Activated naive CD8-positive, alpha-beta T cell treated with anti-CD3 and anti-CD28 coated beads for 36 hours (primary cell): ENCODE data around the gene TLR3. TPM values are rescaled to one million over a fixed set of nuclear protein-coding genes. Genes with fewer than 3 reads are reported as not detected.

Experiments used
- DNase-seq: peaks from one replicate; pipeline ENCODE4 v3.0.0; 2021
- H3K27ac Mint-ChIP-seq: one replicate; pipeline ENCODE4 v1.8.0; 2022; ENCODE audit warnings: mild to moderate bottlenecking, moderate library complexity, mixed read lengths
- H3K27me3 Mint-ChIP-seq: one replicate; pipeline ENCODE4 v1.8.0; 2022; ENCODE audit warnings: mild to moderate bottlenecking, mixed read lengths
- H3K36me3 Mint-ChIP-seq: one replicate; pipeline ENCODE4 v1.8.0; 2021; ENCODE audit warnings: mild to moderate bottlenecking, mixed read lengths
- H3K4me1 Mint-ChIP-seq: one replicate; pipeline ENCODE4 v1.8.0; 2021; ENCODE audit warnings: mixed read lengths
- H3K4me3 Mint-ChIP-seq: one replicate; pipeline ENCODE4 v1.8.0; 2022; ENCODE audit warnings: mild to moderate bottlenecking, moderate library complexity, mixed read lengths
- H3K9me3 Mint-ChIP-seq: one replicate; pipeline ENCODE4 v1.8.0; 2022; ENCODE audit warnings: mixed read lengths
- total RNA-seq, 2 experiments: library from RNA; stranded (reverse); gene quantifications; one replicate each; pipeline ENCODE4 v1.2.3, GENCODE V29; 2021

The TLR3 gene
- total RNA-seq, 2 experiments from 2014 or later = not detected

DNA sequence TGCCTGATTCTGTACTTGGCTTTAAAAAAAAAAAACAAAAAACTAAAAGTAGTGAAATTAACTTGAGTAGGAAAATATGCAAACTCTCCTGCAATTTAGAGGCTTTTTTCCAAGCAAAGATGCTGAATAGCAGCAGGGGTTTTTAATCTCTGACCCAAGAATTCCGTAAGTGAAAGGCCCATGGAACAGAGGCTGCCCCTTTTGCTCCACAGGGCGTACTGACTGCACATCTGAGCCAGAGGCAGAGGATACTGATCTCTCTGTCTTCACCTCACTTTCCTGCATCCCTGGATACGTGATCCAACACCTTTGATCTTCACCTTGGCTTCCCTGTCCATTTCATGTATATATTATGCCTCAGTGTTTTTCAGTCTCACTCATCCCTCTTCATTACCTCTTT lies 39.4 kb downstream of the TLR3 start:
- Mint-ChIP-seq H3K36me3 (no peaks in the 10 kb centered on the region), H3K9me3 (no peaks in the 10 kb centered on the region), H3K27me3 (peaks cover 40% of the 10 kb centered on the region), H3K4me1 (peaks cover 7% of the 10 kb centered on the region), H3K4me3 (no peak overlapping the region), H3K27ac (no peak overlapping the region)
- DNase-seq = no peak

- Mint-ChIP-seq H3K9me3 (no peaks in the 10 kb centered on the region), H3K36me3 (no peaks in the 10 kb centered on the region), H3K4me1 (peaks cover 7% of the 10 kb centered on the region), H3K4me3 (no peak overlapping the region), H3K27me3 (peaks cover 32% of the 10 kb centered on the region), H3K27ac (no peak overlapping the region)
- no peak for DNase-seq
Observed at GRCh38 chr4:186109245-186109644, 40.3 kb downstream of the TLR3 start.

DNA sequence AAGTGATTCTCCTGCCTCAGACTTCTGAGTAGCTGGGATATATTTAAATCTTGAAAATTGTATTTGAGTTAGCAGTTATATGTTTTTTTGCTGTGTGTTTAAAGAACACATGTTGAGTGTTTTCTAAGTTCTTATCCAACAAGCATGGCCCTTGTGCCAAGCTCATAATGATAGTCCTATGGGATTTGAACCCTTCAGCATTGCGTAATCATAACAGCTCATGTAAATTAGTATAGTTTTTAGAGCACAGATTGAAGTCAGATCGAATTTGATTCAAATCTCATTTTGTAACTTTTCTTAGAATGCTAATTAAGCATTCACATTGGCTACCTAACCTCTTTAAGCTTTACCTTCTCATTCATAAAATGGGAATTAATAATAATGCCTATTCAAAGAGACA lies 47.7 kb downstream of the TLR3 start:
- no peak overlapping the region for H3K27ac Mint-ChIP-seq
- H3K27me3 Mint-ChIP-seq = peaks cover 13% of the 10 kb centered on the region
- H3K9me3 Mint-ChIP-seq = no peaks in the 10 kb centered on the region
- no peaks in the 10 kb centered on the region for H3K4me1 Mint-ChIP-seq
- DNase-seq = no peak
- H3K36me3 Mint-ChIP-seq = no peaks in the 10 kb centered on the region
- no peak overlapping the region for H3K4me3 Mint-ChIP-seq

DNA sequence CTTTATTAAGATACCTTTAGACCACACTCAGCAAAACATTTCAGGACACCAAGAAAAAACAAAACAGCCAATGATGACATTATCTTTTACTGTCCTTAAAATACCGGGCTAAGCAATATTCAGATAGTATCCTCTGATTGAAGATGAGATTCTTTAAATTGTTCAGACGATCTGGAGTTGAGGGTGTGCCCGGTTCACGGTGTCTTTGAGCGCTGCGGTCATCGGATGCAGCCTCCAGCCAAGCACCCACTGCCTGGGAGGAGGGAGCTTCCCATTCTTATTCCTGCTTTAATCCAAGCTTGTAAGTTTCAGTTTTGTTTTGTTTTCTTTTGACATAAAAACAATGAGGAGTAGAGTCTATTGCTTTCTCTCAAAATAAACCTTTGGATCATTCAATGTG lies 49.6 kb downstream of the TLR3 start:
- no peaks in the 10 kb centered on the region for H3K4me1 Mint-ChIP-seq

DNA sequence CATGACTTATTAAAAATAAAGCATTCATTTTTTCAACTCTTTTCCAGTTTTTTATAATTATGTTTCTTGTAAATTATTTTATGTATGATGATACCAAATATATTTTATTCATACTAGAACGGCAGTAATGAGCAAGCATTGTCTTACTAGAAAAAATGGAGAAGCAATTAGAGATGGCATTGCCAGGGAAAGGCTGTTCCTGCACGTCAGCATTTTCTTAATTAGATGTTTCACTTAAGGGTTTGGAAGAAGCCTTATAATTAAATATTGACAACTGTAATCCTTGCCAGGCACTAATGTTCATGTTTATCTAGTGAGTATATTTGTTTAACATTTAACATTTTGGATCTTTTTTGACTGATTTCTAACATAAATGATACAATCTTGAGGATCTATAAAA lies 52.1 kb downstream of the TLR3 start:
- Mint-ChIP-seq H3K4me3 (no peak overlapping the region), H3K9me3 (no peaks in the 10 kb centered on the region), H3K27ac (no peak overlapping the region), H3K36me3 (no peaks in the 10 kb centered on the region), H3K4me1 (no peaks in the 10 kb centered on the region), H3K27me3 (peaks cover 13% of the 10 kb centered on the region)
- no peak for DNase-seq

More for the DNA sequence above, 49.6 kb downstream of the TLR3 start:
- Mint-ChIP-seq H3K4me3 (no peak overlapping the region), H3K27ac (no peak overlapping the region), H3K27me3 (peaks cover 13% of the 10 kb centered on the region), H3K9me3 (no peaks in the 10 kb centered on the region), H3K36me3 (no peaks in the 10 kb centered on the region)
- DNase-seq = no peak

DNA sequence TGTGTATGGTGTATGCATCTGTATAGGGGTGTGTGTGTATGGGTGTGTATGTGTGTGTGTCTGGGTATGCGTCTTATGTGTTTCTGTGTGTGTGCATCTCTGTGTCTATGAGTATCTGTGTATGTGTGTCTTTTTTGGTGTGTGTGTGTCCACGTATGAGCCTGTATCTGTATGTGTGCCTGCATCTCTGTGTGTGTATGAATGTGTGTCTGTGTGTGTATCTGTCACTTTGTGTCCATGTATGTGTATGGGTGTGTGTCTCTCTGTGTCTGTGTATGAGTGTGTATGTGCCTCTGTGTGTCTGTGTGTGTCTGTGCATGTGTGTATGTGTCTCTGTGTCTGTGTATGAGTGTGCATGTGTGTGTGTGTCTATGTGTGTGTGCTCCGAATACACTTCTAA lies 59.9 kb downstream of the TLR3 start:
- H3K27ac Mint-ChIP-seq = no peak overlapping the region
- no peaks in the 10 kb centered on the region for H3K36me3 Mint-ChIP-seq

DNA sequence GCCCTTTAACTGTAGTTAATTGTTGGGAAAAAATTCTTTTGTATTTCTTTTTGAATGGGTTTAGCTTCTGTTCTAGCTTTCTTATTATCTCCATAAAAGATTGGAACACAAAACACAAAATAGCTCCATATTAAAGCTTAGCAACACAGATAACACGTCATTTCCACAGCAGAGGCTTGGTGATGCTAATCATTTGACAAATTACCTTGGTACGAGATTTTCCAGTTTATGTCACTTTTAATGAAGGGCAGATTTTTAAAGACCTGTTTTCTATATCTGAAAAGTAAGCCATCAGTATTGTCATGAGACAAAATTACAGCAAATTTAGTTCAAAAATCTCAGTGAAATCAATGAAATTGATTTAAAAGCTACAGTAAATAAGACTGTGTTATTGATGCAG lies 63.0 kb downstream of the TLR3 start:
- H3K27me3 Mint-ChIP-seq = no peaks in the 10 kb centered on the region
- no peak overlapping the region for H3K27ac Mint-ChIP-seq
- no peaks in the 10 kb centered on the region for H3K9me3 Mint-ChIP-seq
- H3K4me3 Mint-ChIP-seq = no peak overlapping the region
- H3K4me1 Mint-ChIP-seq = peaks cover 10% of the 10 kb centered on the region
- no peak for DNase-seq
- no peaks in the 10 kb centered on the region for H3K36me3 Mint-ChIP-seq

More for the DNA sequence above, 59.9 kb downstream of the TLR3 start:
- Mint-ChIP-seq H3K9me3 (no peaks in the 10 kb centered on the region), H3K4me3 (no peak overlapping the region), H3K27me3 (no peaks in the 10 kb centered on the region), H3K4me1 (peaks cover 9% of the 10 kb centered on the region)
- DNase-seq = no peak

- H3K36me3 Mint-ChIP-seq = no peaks in the 10 kb centered on the region
- peaks cover 12% of the 10 kb centered on the region for H3K4me1 Mint-ChIP-seq
- H3K27ac Mint-ChIP-seq = no peak overlapping the region
- no peak overlapping the region for H3K4me3 Mint-ChIP-seq
- H3K27me3 Mint-ChIP-seq = no peaks in the 10 kb centered on the region
- H3K9me3 Mint-ChIP-seq = no peaks in the 10 kb centered on the region
- no peak for DNase-seq
Observed at GRCh38 chr4:186132577-186133242, 63.8 kb downstream of the TLR3 start.

- Mint-ChIP-seq H3K4me3 (no peak overlapping the region), H3K27ac (no peak overlapping the region), H3K9me3 (no peaks in the 10 kb centered on the region), H3K36me3 (no peaks in the 10 kb centered on the region), H3K27me3 (peaks cover 3% of the 10 kb centered on the region), H3K4me1 (peaks cover 12% of the 10 kb centered on the region)
- no peak for DNase-seq
Observed at GRCh38 chr4:186134257-186134656, 65.3 kb downstream of the TLR3 start.

- Mint-ChIP-seq H3K4me1 (peaks cover 12% of the 10 kb centered on the region), H3K36me3 (no peaks in the 10 kb centered on the region), H3K27ac (no peak overlapping the region), H3K9me3 (no peaks in the 10 kb centered on the region), H3K27me3 (peaks cover 3% of the 10 kb centered on the region), H3K4me3 (no peak overlapping the region)
- no peak for DNase-seq
Observed at GRCh38 chr4:186134861-186135260, 65.9 kb downstream of the TLR3 start.

DNA sequence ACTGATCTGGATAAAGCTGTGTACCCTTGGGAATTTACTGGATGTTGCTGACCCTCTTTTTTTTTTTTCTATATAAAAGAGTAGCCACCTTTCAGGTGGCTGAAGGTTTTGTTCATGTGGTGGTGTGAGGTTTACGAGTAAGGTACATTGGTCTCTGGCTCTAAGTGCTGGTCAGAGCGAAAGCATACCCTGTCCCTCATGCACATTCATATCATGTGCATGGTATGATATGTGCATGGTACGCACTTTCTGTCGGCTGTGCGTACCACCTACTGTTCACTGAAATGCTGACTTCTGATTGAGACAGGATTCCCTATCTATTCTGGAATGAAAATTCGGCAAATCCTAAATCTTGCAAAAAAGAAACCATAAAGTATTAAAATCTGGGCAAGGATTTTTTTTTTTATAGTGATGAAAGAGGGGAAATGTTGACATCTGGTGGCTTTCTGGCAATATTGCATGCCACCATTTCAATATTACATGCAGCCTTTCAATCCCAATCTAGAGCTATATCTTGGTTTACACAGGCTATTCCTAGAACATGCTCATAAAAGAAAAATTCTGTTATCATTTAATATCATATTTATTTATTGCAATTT lies 68.3 kb downstream of the TLR3 start:
- Mint-ChIP-seq H3K27me3 (peaks cover 11% of the 10 kb centered on the region), H3K9me3 (no peaks in the 10 kb centered on the region), H3K27ac (no peak overlapping the region), H3K4me3 (no peak overlapping the region), H3K4me1 (peaks cover 12% of the 10 kb centered on the region), H3K36me3 (no peaks in the 10 kb centered on the region)
- no peak for DNase-seq

Other genes starting within 250 kb of the TLR3 start
- gene FAM149A, start 35.5 kb downstream of the TLR3 start, total RNA-seq = under 1 TPM; 0.52 to 0.82 TPM
- 1 to 10 TPM; 6.2 to 6.9 TPM for gene CYP4V2, start 122.4 kb downstream of the TLR3 start, total RNA-seq
- gene KLKB1, start 158.4 kb downstream of the TLR3 start, total RNA-seq = not detected
- gene F11, start 197.0 kb downstream of the TLR3 start, total RNA-seq = not detected